HepG2 (cell line): ENCODE measurements around the gene ITGAV. TPM values are rescaled to one million over a fixed set of nuclear protein-coding genes. Genes with fewer than 3 reads are reported as not detected.

Source experiments
- ATF7 ChIP-seq, 2 experiments: fragments of 450-650 bp in 1 of 2; sonication (generic) in 1 of 2; formaldehyde crosslinking in 1 of 2; IDR thresholded peaks; 2 replicates each; pipeline versions ENCODE4 v1.4.0 to v1.6.1; 2016 to 2020; ENCODE audit warnings: antibody characterized with exemption in 1 of 2, mild to moderate bottlenecking in 1 of 2, missing genetic modification reagents in 1 of 2
- CBX1 ChIP-seq: IDR thresholded peaks from one replicate; pipeline ENCODE4 v1.6.1; 2016; ENCODE audit warnings: antibody characterized with exemption, low read depth
- ELK4 ChIP-seq: sonication (generic); formaldehyde crosslinking; IDR thresholded peaks from 2 replicates; pipeline ENCODE4 v1.9.0; 2021; ENCODE audit warnings: missing genetic modification reagents, borderline replicate concordance
- ISL2 ChIP-seq: sonication (generic); formaldehyde crosslinking; IDR thresholded peaks from 2 replicates; pipeline ENCODE4 v1.5.0; 2020; ENCODE audit warnings: missing genetic modification reagents
- KLF6 ChIP-seq: IDR thresholded peaks from 2 replicates; pipeline ENCODE4 v1.8.0; 2016; ENCODE audit warnings: missing biosample characterization, missing genetic modification reagents
- KMT2B ChIP-seq: IDR thresholded peaks from 2 replicates; pipeline ENCODE4 v1.6.1; 2016; ENCODE audit warnings: missing genetic modification reagents, missing compliant biosample characterization
- MED1 ChIP-seq: sonication (generic); formaldehyde crosslinking; IDR thresholded peaks from 2 replicates; pipeline ENCODE4 v1.4.0; 2020; ENCODE audit warnings: missing genetic modification reagents
- SP140L ChIP-seq: sonication (generic); formaldehyde crosslinking; IDR thresholded peaks from 2 replicates; pipeline ENCODE4 v1.4.0; 2020; ENCODE audit warnings: missing genetic modification reagents, borderline replicate concordance
- YEATS2 ChIP-seq: sonication (generic); formaldehyde crosslinking; IDR thresholded peaks from 2 replicates; pipeline ENCODE4 v1.4.0; 2020; ENCODE audit warnings: missing genetic modification reagents, borderline replicate concordance
- ZFP91 ChIP-seq: sonication (generic); formaldehyde crosslinking; IDR thresholded peaks from 2 replicates; pipeline ENCODE4 v1.9.0; 2022; ENCODE audit warnings: missing genetic modification reagents, mild to moderate bottlenecking, borderline replicate concordance
- ZKSCAN8 ChIP-seq: IDR thresholded peaks from 2 replicates; pipeline ENCODE4 v1.6.1; 2016; ENCODE audit warnings: borderline replicate concordance, missing genetic modification reagents, missing compliant biosample characterization
- ZNF205 ChIP-seq: IDR thresholded peaks from 2 replicates; pipeline ENCODE4 v1.6.1; 2018; ENCODE audit warnings: missing biosample characterization, missing genetic modification reagents
- ZNF326 ChIP-seq: sonication (generic); formaldehyde crosslinking; IDR thresholded peaks from 2 replicates; pipeline ENCODE4 v1.4.0; 2020; ENCODE audit warnings: missing genetic modification reagents, borderline replicate concordance
- ZNF446 ChIP-seq: sonication (generic); formaldehyde crosslinking; IDR thresholded peaks from 2 replicates; pipeline ENCODE4 v1.5.0; 2020; ENCODE audit warnings: mild to moderate bottlenecking, missing genetic modification reagents
- polyA plus RNA-seq, 8 experiments: library from polyadenylated mRNA; depleted of rRNA in 3 of 8; stranded (reverse) in 7 of 8; unstranded in 1 of 8; fragments of >200 nt; fragmentation: Illumina TruSeq in 4 of 8; extraction: Trizol in 4 of 8; gene quantifications; 2 replicates each; pipeline versions ENCODE4 v1.2.1 to v1.2.3, GENCODE V29; 2011 to 2016; ENCODE audit warnings: low read depth in 4 of 8, missing spikeins in 1 of 8, mixed read lengths in 1 of 8; ENCODE audit not compliant: insufficient read depth in 1 of 8
- total RNA-seq, 5 experiments: library from RNA; depleted of rRNA; stranded (reverse); fragments of >200 nt; fragmentation: Illumina TruSeq; extraction: Trizol; gene quantifications; 2 replicates each; pipeline ENCODE4 v1.2.3, GENCODE V29; 2016; ENCODE audit warnings: low read depth in 1 of 5
- TF ChIP-seq, protein P1 (sequence below): sonication (generic); formaldehyde crosslinking; IDR thresholded peaks from 2 replicates; pipeline ENCODE4 v1.4.0; 2020; ENCODE audit warnings: mild to moderate bottlenecking, missing genetic modification reagents, borderline replicate concordance
- TF ChIP-seq, protein P2 (sequence below): sonication (generic); formaldehyde crosslinking; IDR thresholded peaks from 2 replicates; pipeline ENCODE4 v1.4.0; 2020; ENCODE audit warnings: missing genetic modification reagents, mild to moderate bottlenecking, borderline replicate concordance
- TF ChIP-seq, protein P3 (sequence below): sonication (generic); formaldehyde crosslinking; IDR thresholded peaks from 2 replicates; pipeline ENCODE4 v1.8.0; 2022; ENCODE audit warnings: mild to moderate bottlenecking, missing genetic modification reagents

Gene ITGAV
- total and polyA plus RNA-seq, 2 of the 13 experiments (the other 11 are each of a cell fraction or from before 2014, with no cell fraction given), result 59.1 to 60.4 TPM

DNA sequence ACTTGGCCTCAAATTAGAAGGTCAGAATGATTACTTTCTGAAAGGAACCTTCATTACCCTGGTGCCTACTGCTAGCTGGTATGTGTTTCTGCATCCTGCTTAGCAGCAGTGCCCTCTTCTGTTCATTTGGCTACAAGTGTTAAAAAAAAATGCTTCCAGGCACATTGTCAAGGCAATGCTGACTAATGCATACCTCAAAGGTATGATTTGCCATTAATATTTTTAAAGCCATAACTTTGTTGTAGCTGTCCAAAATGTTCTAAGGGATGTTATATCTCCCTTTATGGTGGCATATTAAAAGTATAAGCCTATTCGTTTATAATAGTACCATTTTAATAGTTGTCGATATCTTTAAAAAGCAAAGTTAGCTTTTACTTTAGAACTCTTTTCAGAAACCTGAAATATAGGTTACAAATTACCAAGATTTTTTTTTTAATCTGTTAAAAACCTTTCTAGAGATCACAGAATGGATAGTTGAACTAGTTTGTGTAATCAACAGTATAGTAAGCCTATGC lies 52.0 kb downstream of the ITGAV start (continued):
- TF ChIP-seq, protein P1, sequence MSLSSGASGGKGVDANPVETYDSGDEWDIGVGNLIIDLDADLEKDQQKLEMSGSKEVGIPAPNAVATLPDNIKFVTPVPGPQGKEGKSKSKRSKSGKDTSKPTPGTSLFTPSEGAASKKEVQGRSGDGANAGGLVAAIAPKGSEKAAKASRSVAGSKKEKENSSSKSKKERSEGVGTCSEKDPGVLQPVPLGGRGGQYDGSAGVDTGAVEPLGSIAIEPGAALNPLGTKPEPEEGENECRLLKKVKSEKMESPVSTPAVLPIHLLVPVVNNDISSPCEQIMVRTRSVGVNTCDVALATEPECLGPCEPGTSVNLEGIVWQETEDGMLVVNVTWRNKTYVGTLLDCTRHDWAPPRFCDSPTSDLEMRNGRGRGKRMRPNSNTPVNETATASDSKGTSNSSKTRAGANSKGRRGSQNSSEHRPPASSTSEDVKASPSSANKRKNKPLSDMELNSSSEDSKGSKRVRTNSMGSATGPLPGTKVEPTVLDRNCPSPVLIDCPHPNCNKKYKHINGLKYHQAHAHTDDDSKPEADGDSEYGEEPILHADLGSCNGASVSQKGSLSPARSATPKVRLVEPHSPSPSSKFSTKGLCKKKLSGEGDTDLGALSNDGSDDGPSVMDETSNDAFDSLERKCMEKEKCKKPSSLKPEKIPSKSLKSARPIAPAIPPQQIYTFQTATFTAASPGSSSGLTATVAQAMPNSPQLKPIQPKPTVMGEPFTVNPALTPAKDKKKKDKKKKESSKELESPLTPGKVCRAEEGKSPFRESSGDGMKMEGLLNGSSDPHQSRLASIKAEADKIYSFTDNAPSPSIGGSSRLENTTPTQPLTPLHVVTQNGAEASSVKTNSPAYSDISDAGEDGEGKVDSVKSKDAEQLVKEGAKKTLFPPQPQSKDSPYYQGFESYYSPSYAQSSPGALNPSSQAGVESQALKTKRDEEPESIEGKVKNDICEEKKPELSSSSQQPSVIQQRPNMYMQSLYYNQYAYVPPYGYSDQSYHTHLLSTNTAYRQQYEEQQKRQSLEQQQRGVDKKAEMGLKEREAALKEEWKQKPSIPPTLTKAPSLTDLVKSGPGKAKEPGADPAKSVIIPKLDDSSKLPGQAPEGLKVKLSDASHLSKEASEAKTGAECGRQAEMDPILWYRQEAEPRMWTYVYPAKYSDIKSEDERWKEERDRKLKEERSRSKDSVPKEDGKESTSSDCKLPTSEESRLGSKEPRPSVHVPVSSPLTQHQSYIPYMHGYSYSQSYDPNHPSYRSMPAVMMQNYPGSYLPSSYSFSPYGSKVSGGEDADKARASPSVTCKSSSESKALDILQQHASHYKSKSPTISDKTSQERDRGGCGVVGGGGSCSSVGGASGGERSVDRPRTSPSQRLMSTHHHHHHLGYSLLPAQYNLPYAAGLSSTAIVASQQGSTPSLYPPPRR (CRISPR knock-in tag), result no peak
- TF ChIP-seq, protein P2, sequence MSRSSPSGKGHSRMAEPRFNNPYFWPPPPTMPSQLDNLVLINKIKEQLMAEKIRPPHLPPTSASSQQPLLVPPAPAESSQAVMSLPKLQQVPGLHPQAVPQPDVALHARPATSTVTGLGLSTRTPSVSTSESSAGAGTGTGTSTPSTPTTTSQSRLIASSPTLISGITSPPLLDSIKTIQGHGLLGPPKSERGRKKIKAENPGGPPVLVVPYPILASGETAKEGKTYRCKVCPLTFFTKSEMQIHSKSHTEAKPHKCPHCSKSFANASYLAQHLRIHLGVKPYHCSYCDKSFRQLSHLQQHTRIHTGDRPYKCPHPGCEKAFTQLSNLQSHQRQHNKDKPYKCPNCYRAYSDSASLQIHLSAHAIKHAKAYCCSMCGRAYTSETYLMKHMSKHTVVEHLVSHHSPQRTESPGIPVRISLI (CRISPR knock-in tag), result peak; percentile 93
- TF ChIP-seq ZKSCAN8 (CRISPR knock-in tag) (peak; percentile 41; the same call in 1 of the 2 replicates), ISL2 (CRISPR knock-in tag) (no peak), ZNF205 (CRISPR knock-in tag) (0 out of 2 replicates have a peak, but pooled peaks have one; percentile 33), SP140L (CRISPR knock-in tag) (0 out of 2 replicates have a peak, but pooled peaks have one; percentile 69), ELK4 (CRISPR knock-in tag) (no peak), MED1 (no peak), ZNF446 (CRISPR knock-in tag) (no peak), YEATS2 (CRISPR knock-in tag) (no peak), CBX1 (no peak), ZNF326 (CRISPR knock-in tag) (no peak), ZFP91 (CRISPR knock-in tag) (no peak), ATF7 (IDR thresholded peaks at IDR 0.05) (no peak), ATF7 (CRISPR knock-in tag; IDR thresholded peaks at IDR 0.05) (no peak), KMT2B (CRISPR knock-in tag) (no peak), KLF6 (CRISPR knock-in tag) (0 out of 2 replicates have a peak, but pooled peaks have one; percentile 37)
- TF ChIP-seq, protein P3, sequence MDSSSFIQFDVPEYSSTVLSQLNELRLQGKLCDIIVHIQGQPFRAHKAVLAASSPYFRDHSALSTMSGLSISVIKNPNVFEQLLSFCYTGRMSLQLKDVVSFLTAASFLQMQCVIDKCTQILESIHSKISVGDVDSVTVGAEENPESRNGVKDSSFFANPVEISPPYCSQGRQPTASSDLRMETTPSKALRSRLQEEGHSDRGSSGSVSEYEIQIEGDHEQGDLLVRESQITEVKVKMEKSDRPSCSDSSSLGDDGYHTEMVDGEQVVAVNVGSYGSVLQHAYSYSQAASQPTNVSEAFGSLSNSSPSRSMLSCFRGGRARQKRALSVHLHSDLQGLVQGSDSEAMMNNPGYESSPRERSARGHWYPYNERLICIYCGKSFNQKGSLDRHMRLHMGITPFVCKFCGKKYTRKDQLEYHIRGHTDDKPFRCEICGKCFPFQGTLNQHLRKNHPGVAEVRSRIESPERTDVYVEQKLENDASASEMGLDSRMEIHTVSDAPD (CRISPR knock-in tag), result no peak
